Stimulated activated CD8-positive, alpha-beta memory T cell treated with anti-CD3 and anti-CD28 coated beads, Interleukin-12 subunit alpha, Interleukin-12 subunit beta, amount 100 ng/mL, for 24 hours (primary cell): ENCODE data around the gene SLC7A7.
A peak's percentile ranks its signal among the peaks of the same experiment; 100 is the strongest.
"Not testable (repeated sequence)": the region's sequence is repeated elsewhere in the genome, so short reads cannot be mapped to it uniquely, and the experiment has no call there.

ENCODE experiments used
- DNase-seq: peaks from one replicate; pipeline ENCODE4 v3.0.0-alpha.2; 2020; ENCODE audit errors: extremely low read depth

SLC7A7 gene

GRCh38 chr14:22792158-22792557 lies 23.1 kb downstream of the SLC7A7 start:
- DNase-seq, result no peak

DNA sequence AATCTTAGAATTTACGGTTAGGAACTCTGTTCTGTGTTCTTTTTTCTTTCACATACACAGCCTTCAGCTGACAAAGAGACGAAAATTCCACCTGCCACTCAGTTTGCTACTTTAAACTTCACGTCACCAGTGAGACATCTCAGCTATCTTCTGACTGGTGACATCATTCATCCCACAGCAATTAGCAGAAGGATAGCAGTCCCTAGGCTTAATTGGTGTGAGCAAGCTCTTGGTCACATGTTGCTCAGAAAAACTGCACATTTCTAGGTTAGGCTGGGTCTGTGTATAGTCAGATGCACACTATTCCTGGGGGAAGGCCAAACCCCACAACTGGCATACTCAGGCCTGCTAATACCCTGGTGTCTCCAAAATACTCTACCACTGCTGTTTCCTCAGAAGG lies 23.9 kb downstream of the SLC7A7 start:
- no peak for DNase-seq

DNA sequence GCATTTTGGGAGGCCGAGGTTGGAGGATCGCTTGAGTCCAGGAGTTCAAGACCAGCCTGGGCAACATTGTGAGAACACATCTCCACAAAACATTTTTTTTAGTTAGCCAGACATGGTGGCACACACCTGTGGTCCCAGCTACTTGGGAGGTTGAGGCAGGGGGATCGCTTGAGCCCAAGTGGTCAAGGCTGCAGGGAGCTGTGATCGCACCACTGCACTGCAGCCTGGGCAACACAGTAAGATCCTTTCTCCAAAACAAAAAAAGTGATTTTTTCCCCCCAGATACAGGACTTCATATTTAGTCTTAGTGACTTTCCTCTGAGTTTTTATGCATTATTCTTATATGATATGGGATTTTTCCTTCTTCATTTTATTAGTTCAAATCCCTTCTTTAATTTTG lies 28.6 kb downstream of the SLC7A7 start:
- DNase-seq, result no peak

GRCh38 chr14:22781301-22781991 lies 33.8 kb downstream of the SLC7A7 start:
- no peak for DNase-seq

GRCh38 chr14:22780941-22781300 lies 34.3 kb downstream of the SLC7A7 start:
- DNase-seq, result no peak

DNA sequence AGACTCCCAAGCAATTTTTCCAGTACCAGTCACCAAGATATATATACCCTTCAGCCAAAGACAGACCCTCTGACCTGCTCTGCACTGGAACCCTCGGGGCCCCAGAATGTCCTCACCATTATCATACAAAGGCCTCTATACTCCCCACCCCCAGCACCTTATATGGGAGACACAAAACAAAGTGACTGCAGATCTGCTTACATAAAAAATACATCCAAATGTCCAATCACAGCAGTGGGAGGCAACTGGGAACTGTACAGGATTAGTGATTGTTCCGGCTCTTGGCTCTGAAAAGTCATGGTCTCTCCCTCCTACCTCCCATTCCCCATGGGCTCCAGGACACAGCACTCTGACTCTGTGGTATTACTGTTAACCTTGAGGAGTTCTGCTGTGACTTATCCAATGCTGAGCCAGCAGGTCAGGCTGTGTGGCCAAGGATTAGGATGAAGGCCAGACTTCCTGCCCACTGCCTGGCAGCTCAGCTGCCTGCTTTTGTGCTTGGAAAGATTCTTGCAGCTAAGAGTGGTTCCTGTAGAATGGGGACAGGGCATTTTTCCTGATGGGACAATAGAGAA lies 35.0 kb downstream of the SLC7A7 start:
- no peak for DNase-seq

DNA sequence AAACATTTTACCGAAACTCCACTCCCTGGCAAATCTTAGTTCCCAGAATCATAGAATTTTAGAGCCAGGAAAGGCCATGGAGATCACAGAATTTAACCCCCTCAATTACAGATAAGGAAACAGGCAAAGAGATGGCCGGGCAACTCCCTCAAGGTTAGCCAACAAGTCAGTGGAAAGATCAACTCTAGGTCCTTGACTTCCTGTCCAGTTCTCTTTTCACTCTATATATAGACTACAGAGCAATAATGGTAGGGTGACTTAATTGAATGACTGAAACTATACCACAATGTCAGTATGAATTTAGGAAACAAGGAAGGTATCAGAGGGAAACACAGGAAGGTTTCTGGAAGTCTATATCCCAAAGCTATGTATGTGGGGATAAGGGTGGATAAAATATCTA lies 37.2 kb downstream of the SLC7A7 start:
- DNase-seq, result no peak

GRCh38 chr14:22776849-22777248 lies 38.4 kb downstream of the SLC7A7 start:
- not testable (repeated sequence) for DNase-seq

- no peak for DNase-seq
Measured at GRCh38 chr14:22776215-22776614, 39.0 kb downstream of the SLC7A7 start.

GRCh38 chr14:22774011-22774706 lies 41.1 kb downstream of the SLC7A7 start:
- no peak for DNase-seq

GRCh38 chr14:22773162-22774010 lies 41.8 kb downstream of the SLC7A7 start:
- no peak for DNase-seq

GRCh38 chr14:22772725-22773124 lies 42.5 kb downstream of the SLC7A7 start:
- no peak for DNase-seq

GRCh38 chr14:22770481-22771187 lies 44.6 kb downstream of the SLC7A7 start:
- DNase-seq, result no peak

GRCh38 chr14:22769369-22769768 lies 45.9 kb downstream of the SLC7A7 start:
- DNase-seq, result no peak

- no peak for DNase-seq
Measured at GRCh38 chr14:22768947-22769346, 46.3 kb downstream of the SLC7A7 start.

- no peak for DNase-seq
Measured at GRCh38 chr14:22767323-22767589, 48.0 kb downstream of the SLC7A7 start.

- DNase-seq, result peak; percentile 84
Measured at GRCh38 chr14:22766457-22767322, 48.5 kb downstream of the SLC7A7 start, which contains the start of gene OXA1L. Gene OXA1L (plus strand): TSS chr14:22766688. CDS start chr14:22766702, 14 bp downstream.

GRCh38 chr14:22764382-22764781 lies 50.9 kb downstream of the SLC7A7 start:
- DNase-seq, result no peak

- no peak for DNase-seq
Measured at GRCh38 chr14:22761734-22762133, 53.5 kb downstream of the SLC7A7 start.

DNA sequence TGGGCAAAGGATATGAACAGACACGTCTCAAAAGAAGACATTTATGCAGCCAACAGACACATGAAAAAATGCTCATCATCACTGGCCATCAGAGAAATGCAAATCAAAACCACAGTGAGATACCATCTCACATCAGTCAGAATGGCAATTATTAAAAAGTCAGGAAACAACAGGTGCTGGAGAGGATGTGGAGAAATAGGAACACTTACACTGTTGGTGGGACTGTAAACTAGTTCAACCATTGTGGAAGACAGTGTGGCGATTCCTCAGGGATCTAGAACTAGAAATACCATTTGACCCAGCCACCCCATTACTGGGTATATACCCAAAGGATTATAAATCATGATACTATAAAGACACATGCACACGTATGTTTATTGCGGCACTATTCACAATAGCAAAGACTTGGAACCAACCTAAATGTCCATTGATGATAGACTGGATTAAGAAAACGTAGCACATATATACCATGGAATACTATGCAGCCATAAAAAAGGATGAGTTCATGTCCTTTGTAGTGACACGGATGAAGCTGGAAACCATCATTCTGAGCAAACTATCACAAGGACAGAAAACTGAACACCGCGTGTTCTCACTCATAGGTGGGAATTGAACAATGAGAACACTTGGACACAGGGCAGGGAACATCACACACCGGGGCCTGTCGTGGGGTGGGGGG lies 57.1 kb downstream of the SLC7A7 start:
- DNase-seq, result not testable (repeated sequence)
